ENCODE measurements around the gene KCNE2.
"Not testable (repeated sequence)": the region's sequence is repeated elsewhere in the genome, so short reads cannot be mapped to it uniquely, and the experiment has no call there.

Gene KCNE2

GRCh38 chr21:34417448-34418077 lies 53.8 kb downstream of the KCNE2 start:
- not testable (repeated sequence) for DNase-seq

Measured in inflammatory macrophage treated with lipopolysaccharide for 4 hours (primary cell).